ENCODE measurements around the gene NTN1. TPM values are rescaled to one million over a fixed set of nuclear protein-coding genes. Genes with fewer than 3 reads are reported as not detected.

The NTN1 gene
- total and polyA plus RNA-seq, 12 donors: 3.0 to 38.7 (median 15.8) TPM

DNA sequence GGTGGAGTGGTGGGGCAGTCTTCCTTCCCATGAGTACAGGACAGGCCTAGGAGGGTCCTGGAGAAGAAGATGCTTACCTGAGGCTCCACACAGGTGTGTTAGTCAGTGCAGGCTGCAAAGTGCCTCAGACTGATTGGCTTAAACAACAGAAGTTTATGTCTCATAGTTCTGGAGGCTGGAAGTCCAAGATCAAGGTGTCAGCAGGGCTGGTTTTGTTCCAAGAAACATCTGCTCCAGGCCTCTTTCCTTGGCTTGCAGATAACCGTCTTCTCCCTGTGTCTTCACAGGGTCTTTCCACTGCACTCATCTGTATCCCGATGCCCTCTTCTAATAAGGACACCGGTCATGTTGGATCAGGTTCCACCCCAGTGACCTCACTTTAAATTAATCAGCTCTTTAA lies 153.0 kb downstream of the NTN1 start:
- TF ChIP-seq, protein P1, sequence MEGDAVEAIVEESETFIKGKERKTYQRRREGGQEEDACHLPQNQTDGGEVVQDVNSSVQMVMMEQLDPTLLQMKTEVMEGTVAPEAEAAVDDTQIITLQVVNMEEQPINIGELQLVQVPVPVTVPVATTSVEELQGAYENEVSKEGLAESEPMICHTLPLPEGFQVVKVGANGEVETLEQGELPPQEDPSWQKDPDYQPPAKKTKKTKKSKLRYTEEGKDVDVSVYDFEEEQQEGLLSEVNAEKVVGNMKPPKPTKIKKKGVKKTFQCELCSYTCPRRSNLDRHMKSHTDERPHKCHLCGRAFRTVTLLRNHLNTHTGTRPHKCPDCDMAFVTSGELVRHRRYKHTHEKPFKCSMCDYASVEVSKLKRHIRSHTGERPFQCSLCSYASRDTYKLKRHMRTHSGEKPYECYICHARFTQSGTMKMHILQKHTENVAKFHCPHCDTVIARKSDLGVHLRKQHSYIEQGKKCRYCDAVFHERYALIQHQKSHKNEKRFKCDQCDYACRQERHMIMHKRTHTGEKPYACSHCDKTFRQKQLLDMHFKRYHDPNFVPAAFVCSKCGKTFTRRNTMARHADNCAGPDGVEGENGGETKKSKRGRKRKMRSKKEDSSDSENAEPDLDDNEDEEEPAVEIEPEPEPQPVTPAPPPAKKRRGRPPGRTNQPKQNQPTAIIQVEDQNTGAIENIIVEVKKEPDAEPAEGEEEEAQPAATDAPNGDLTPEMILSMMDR (IDR thresholded peaks at IDR 0.05): no peak
- H3K4me1 ChIP-seq: peaks cover 0 to 40% (median 11%) of the 10 kb centered on the region in 9 donors
- intact Hi-C loops (cut with DNase I): loop anchor here in 1 of 10 donors (10.0 kb wide), 1 partner anchor 120 kb away; no protein-coding TSS in a partner anchor
- no peaks in the 10 kb centered on the region for H3K36me3 ChIP-seq
- ATAC-seq: no peak
- WGBS, 2 donors: 96 to 98% methylated on average over 3 of the region's 3 CpGs
- no peak for DNase-seq
- H3K9me3 ChIP-seq: peaks cover 0 to 8% (median 0%) of the 10 kb centered on the region in 11 donors
- H3K4me3 ChIP-seq: no peak overlapping the region
- H3K27ac ChIP-seq: no peak overlapping the region
- no peaks in the 10 kb centered on the region for H3K27me3 ChIP-seq

DNA sequence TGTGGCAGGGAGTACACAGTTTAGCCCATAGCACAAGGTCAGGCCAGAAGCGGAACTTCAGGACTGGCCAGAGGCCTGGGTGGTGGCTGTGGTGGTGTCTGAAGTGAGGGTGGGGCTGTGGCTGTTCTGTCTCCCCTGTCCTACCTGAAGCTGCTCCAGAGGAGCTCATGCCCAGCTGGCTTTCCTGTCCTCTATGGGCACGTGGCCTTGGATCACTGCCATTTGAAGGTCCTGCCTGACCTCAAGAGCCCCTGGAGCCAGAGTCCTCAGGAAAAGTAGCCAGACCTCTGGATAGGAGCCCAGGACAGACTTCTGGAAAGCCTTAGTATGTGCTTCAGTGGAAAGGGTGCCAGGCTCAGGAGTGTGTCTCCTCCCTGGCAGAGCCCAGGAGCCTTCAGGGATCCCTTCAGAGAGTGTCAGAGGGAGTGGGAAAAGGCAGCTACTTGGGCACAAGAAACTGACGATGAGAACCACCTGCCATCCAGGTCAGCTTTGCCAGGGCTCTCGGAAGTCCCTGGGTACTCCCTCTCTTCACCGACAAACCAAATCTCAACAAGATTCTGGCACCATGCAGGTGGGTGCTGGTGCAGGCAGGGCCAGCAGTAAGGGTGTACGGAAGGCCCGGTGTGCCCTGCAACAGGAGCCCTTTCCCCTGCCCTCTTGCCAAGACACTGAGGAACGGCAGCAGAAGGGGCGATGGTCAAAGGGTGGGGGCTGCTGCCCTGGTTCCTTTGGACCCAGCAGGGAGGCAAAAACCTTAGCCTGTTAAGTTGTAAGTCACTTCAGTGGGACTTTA lies 153.7 kb downstream of the NTN1 start:
- WGBS, 2 donors: 68 to 73% methylated on average over 9 of the region's 9 CpGs
- Histone ChIP-seq H3K36me3 (no peaks in the 10 kb centered on the region), H3K27me3 (no peaks in the 10 kb centered on the region), H3K9me3 (peaks cover 0 to 8% (median 0%) of the 10 kb centered on the region in 11 donors), H3K4me3 (no peak overlapping the region), H3K27ac (no peak overlapping the region), H3K4me1 (peaks cover 0 to 40% (median 11%) of the 10 kb centered on the region in 9 donors)
- ATAC-seq (peak; percentile 32 to 83 (median 48)), DNase-seq (peak; percentile 49 to 50)
- TF ChIP-seq, protein P1 (IDR thresholded peaks at IDR 0.05): no peak
- intact Hi-C loops (cut with DNase I): loop anchor here in 1 of 10 donors (10.0 kb wide), 1 partner anchor 120 kb away; no protein-coding TSS in a partner anchor

DNA sequence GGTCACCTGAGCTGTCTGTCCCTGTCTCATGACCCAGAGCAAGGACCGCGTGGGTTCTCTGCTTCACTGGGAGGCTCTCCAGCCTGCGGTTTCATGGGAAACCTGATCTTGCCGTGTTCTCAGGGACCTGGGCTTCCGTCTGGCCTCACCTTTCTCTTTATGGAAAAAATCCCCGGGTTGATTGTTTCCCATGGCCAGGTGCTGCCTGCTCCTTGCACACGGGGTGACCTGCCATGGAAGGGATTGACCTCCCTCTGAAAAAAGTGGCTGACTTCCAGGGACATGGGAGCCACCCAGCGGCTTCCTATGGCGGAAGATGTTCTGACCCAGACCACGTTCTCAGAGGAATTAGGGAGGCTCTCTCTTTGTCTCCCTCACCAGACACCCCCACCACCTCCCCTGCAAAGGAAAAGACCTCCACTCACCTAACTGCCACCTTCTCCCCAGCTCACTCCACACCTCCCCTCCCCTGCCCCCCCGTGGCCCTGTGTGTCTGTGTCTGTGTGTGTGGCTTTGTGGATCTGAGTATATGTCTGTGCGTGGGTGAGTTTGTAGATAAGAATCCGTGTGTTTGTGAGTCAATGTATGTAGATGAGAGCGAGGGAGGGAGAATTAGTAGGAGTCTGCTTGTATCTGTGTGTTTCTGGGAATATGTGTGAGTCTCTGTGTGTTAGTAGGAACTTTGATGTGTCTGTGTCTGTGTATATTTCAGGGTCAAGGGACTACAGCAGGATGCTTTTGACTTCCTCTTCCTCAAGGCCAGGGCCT lies 154.6 kb downstream of the NTN1 start:
- DNase-seq: no peak
- Histone ChIP-seq H3K4me3 (no peak overlapping the region), H3K4me1 (peaks cover 0 to 40% (median 11%) of the 10 kb centered on the region in 9 donors), H3K36me3 (no peaks in the 10 kb centered on the region), H3K27me3 (no peaks in the 10 kb centered on the region), H3K27ac (no peak overlapping the region), H3K9me3 (peaks cover 0 to 8% (median 0%) of the 10 kb centered on the region in 11 donors)
- 78 to 80% methylated on average over 14 of the region's 14 CpGs for WGBS, 2 donors
- intact Hi-C loops (cut with DNase I): loop anchor here in 1 of 10 donors (10.0 kb wide), 1 partner anchor 119 kb away; no protein-coding TSS in a partner anchor
- TF ChIP-seq, protein P1 (IDR thresholded peaks at IDR 0.05): no peak
- ATAC-seq: no peak

- DNase-seq: peak; percentile 13 to 49
- H3K27ac ChIP-seq: no peak overlapping the region
- TF ChIP-seq, protein P1 (IDR thresholded peaks at IDR 0.05): no peak
- H3K27me3 ChIP-seq: no peaks in the 10 kb centered on the region
- 56 to 65% methylated on average over 15 of the region's 15 CpGs for WGBS, 2 donors
- intact Hi-C loops (cut with DNase I): loop anchor here in 1 of 10 donors (10.0 kb wide), 1 partner anchor 118 kb away; no protein-coding TSS in a partner anchor
- no peak overlapping the region for H3K4me3 ChIP-seq
- peak in 7 of 8 donors; percentile 21 to 59 (median 41) for ATAC-seq
- peaks cover 0 to 8% (median 0%) of the 10 kb centered on the region in 11 donors for H3K9me3 ChIP-seq
- peaks cover 0 to 40% (median 11%) of the 10 kb centered on the region in 9 donors for H3K4me1 ChIP-seq
- H3K36me3 ChIP-seq: no peaks in the 10 kb centered on the region
These were observed 155.9 kb downstream of the NTN1 start for GRCh38 chr17:9177212-9177611.

Measured in heart right ventricle (tissue), 16 donors.